Neural cell (in vitro differentiated cells): Measurements from ENCODE around the gene RPS27L. TPM values are rescaled to one million over a fixed set of nuclear protein-coding genes. Genes with fewer than 3 reads are reported as not detected.

Experiments
- H2AFZ ChIP-seq: fragments of 200-600, 300-800 bp; sonication (generic), shearing (Covaris generic); 2 replicates; pipeline ENCODE4 v1.6.0; 2014; ENCODE audit warnings: low read depth, mild to moderate bottlenecking, antibody characterized with exemption, low read length, moderate library complexity
- H3F3A ChIP-seq: fragments of 200-600 bp; shearing (Covaris generic); 2 replicates; pipeline ENCODE4 v1.6.1; 2016; ENCODE audit warnings: mild to moderate bottlenecking, moderate library complexity, mixed read lengths, antibody characterized with exemption, low read length; ENCODE audit not compliant: insufficient read depth, poor library complexity, severe bottlenecking
- H3K27ac ChIP-seq: fragments of 200-600, 300-800 bp; sonication (generic), shearing (Covaris generic); 2 replicates; pipeline ENCODE4 v1.5.1; 2014; ENCODE audit warnings: mild to moderate bottlenecking, low read length, moderate library complexity
- H3K27me3 ChIP-seq: fragments of 300-800, 200-600 bp; sonication (generic), shearing (Covaris generic); 2 replicates; pipeline ENCODE4 v1.6.0; 2014; ENCODE audit warnings: mild to moderate bottlenecking, low read depth, low read length, moderate library complexity; ENCODE audit not compliant: insufficient read depth
- H3K36me3 ChIP-seq: fragments of 300-800, 200-600 bp; sonication (generic), shearing (Covaris generic); 2 replicates; pipeline ENCODE4 v1.5.1; 2014; ENCODE audit warnings: mild to moderate bottlenecking, antibody characterized with exemption, low read length, moderate library complexity; ENCODE audit not compliant: insufficient read depth
- H3K4me2 ChIP-seq: fragments of 300-800, 200-600 bp; sonication (generic), shearing (Covaris generic); 2 replicates; pipeline ENCODE4 v1.6.0; 2014; ENCODE audit warnings: mild to moderate bottlenecking, low read length
- H3K4me3 ChIP-seq: fragments of 300-800, 200-600 bp; sonication (generic), shearing (Covaris generic); 2 replicates; pipeline ENCODE4 v1.5.1; 2014; ENCODE audit warnings: mild to moderate bottlenecking, low read length, moderate library complexity
- H3K79me2 ChIP-seq: fragments of 200-600 bp; shearing (Covaris generic); replicated peaks from 2 replicates; pipeline ENCODE4 v1.6.0; 2014; ENCODE audit warnings: mild to moderate bottlenecking, low read length, moderate library complexity; ENCODE audit not compliant: insufficient read depth
- H3K9ac ChIP-seq: fragments of 300-800, 200-600 bp; sonication (generic), shearing (Covaris generic); 2 replicates; pipeline ENCODE4 v1.6.1; 2016; ENCODE audit warnings: mild to moderate bottlenecking, low read length, mixed read lengths
- H3K9me2 ChIP-seq: fragments of 200-600 bp; shearing (Covaris generic); 2 replicates; pipeline ENCODE4 v1.6.1; 2016; ENCODE audit warnings: mild to moderate bottlenecking, low read length, mixed read lengths; ENCODE audit not compliant: insufficient read depth
- H3K9me3 ChIP-seq: fragments of 200-600, 300-800 bp; sonication (generic), shearing (Covaris generic); 2 replicates; pipeline ENCODE4 v1.6.1; 2016; ENCODE audit warnings: mild to moderate bottlenecking, mixed run types, low read length, moderate library complexity, mixed read lengths
- H4K20me1 ChIP-seq: fragments of 200-600 bp; shearing (Covaris generic); 2 replicates; pipeline ENCODE4 v1.6.1; 2016; ENCODE audit warnings: mild to moderate bottlenecking, mixed run types; ENCODE audit not compliant: insufficient read depth
- CTCF ChIP-seq: fragments of 450-650 bp; IDR thresholded peaks from 2 replicates; pipeline ENCODE4 v1.5.1; 2014; ENCODE audit warnings: antibody characterized with exemption, mild to moderate bottlenecking, moderate library complexity; ENCODE audit not compliant: poor library complexity, severe bottlenecking
- EP300 ChIP-seq: fragments of 450-650 bp; conservative IDR thresholded peaks from 2 replicates; pipeline ENCODE4 v1.6.1; 2014; ENCODE audit warnings: antibody characterized with exemption, mild to moderate bottlenecking, moderate library complexity; ENCODE audit not compliant: poor library complexity, severe bottlenecking
- EZH2 ChIP-seq: fragments of 200-600, 300-800 bp; shearing (Covaris generic), sonication (generic); IDR thresholded peaks from 2 replicates; pipeline ENCODE4 v1.6.1; 2014; ENCODE audit warnings: antibody characterized with exemption, low read length, borderline replicate concordance, mild to moderate bottlenecking; ENCODE audit not compliant: insufficient read depth, poor library complexity, severe bottlenecking
- MXI1 ChIP-seq: fragments of 450-650 bp; conservative IDR thresholded peaks from 2 replicates; pipeline ENCODE4 v1.6.1; 2014; ENCODE audit warnings: antibody characterized with exemption, mild to moderate bottlenecking; ENCODE audit not compliant: poor library complexity, severe bottlenecking
- RAD21 ChIP-seq: fragments of 450-650 bp; conservative IDR thresholded peaks from 2 replicates; pipeline ENCODE4 v1.6.1; 2014; ENCODE audit warnings: antibody characterized with exemption, mild to moderate bottlenecking, moderate library complexity
- REST ChIP-seq: IDR thresholded peaks from 2 replicates; pipeline ENCODE4 v1.6.1; 2012; ENCODE audit warnings: borderline replicate concordance
- SMC3 ChIP-seq: fragments of 450-650 bp; conservative IDR thresholded peaks from 2 replicates; pipeline ENCODE4 v1.6.1; 2014; ENCODE audit warnings: antibody characterized with exemption, mild to moderate bottlenecking, moderate library complexity; ENCODE audit not compliant: poor library complexity
- TAF1 ChIP-seq: IDR thresholded peaks from 2 replicates; pipeline ENCODE4 v1.6.1; 2012; ENCODE audit warnings: low read depth
- polyA plus RNA-seq: library from polyadenylated mRNA; depleted of rRNA; stranded (reverse); fragments of >200 nt; gene quantifications from 2 replicates; pipeline ENCODE4 v1.2.3, GENCODE V29; 2014

Gene RPS27L
- polyA plus RNA-seq, 1 donor from 2014 or later, result 58.2 TPM

GRCh38 chr15:63111481-63111880 is 45.8 kb downstream of the RPS27L start:
- no peaks in the 10 kb centered on the region for H4K20me1 ChIP-seq
- no peaks in the 10 kb centered on the region for H3K9me3 ChIP-seq
- no peak overlapping the region for H3K4me3 ChIP-seq
- TF ChIP-seq SMC3, result no peak
- no peak for TF ChIP-seq MXI1
- no peak for TF ChIP-seq REST
- TF ChIP-seq EP300, result no peak
- no peaks in the 10 kb centered on the region for H3K27me3 ChIP-seq
- H3K4me2 ChIP-seq, result no peak overlapping the region
- H3F3A ChIP-seq, result no peaks in the 10 kb centered on the region
- H3K79me2 ChIP-seq, result no peaks in the 10 kb centered on the region
- H3K9me2 ChIP-seq, result no peaks in the 10 kb centered on the region
- H3K27ac ChIP-seq, result no peak overlapping the region
- H2AFZ ChIP-seq, result no peak overlapping the region
- no peak overlapping the region for H3K9ac ChIP-seq
- no peaks in the 10 kb centered on the region for H3K36me3 ChIP-seq

DNA sequence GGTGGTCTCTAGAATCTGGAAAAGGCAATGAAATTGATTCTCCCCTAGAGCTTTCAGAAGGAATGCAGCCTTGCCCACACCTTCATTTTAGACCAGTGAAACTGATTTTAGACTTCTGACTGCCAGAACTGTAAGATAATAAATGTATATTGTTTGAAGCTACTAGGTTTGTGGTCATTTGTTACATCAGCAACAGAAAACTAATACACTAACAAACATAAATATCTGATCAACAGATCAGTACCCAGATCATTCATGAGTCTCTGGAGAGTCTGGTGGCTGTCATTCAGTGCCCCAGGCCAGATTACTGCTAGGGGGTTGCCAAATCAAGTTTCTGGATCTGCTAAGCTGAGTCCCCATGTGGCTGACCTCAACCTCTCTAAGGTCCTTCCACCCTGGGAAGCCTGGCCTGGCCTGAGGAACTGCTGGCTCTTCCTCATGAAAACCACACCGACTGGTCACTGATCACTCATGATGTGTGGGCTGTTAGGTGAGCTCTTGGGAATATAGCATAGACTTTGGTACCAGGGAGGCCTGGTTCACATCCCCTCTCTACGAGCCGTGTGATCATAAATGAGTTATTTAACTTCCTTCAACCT is 46.8 kb downstream of the RPS27L start:
- Histone ChIP-seq H3K4me3 (no peak overlapping the region), H3K9me2 (no peaks in the 10 kb centered on the region), H4K20me1 (no peaks in the 10 kb centered on the region), H3K9me3 (no peaks in the 10 kb centered on the region), H3F3A (no peaks in the 10 kb centered on the region), H3K36me3 (no peaks in the 10 kb centered on the region), H3K27me3 (no peaks in the 10 kb centered on the region), H3K9ac (no peak overlapping the region), H3K79me2 (no peaks in the 10 kb centered on the region), H2AFZ (no peak overlapping the region), H3K27ac (no peak overlapping the region), H3K4me2 (no peak overlapping the region)
- no peak for TF ChIP-seq RAD21
- no peak for TF ChIP-seq REST
- TF ChIP-seq SMC3, result no peak
- no peak for TF ChIP-seq CTCF
- no peak for TF ChIP-seq EP300
- TF ChIP-seq EZH2, result no peak
- TF ChIP-seq MXI1, result no peak
- no peak for TF ChIP-seq TAF1
